ENCODE measurements around the gene USP54. TPM values are rescaled to one million over a fixed set of nuclear protein-coding genes. Genes with fewer than 3 reads are reported as not detected.

The USP54 gene
- total and polyA plus RNA-seq, 2 donors (not counting 1 experiment from before 2014, with no cell fraction given) = 2.3 to 12.9 TPM

GRCh38 chr10:73537709-73538108 lies 53.4 kb downstream of the USP54 start:
- intact Hi-C loops (cut with micrococcal nuclease) = no loop called here
- 100% methylated on average over 6 of the region's 7 CpGs for WGBS (ENCODE audit: insufficient coverage)
- CTCF ChIA-PET = interaction anchor here (0.7 to 2.2 kb wide), 3 partner anchors 9 to 508 kb away, joined by 3 to 8 read pairs (median 3); partner anchors contain the start of gene MYOZ1

GRCh38 chr10:73537288-73537687 lies 53.9 kb downstream of the USP54 start:
- CTCF ChIA-PET = interaction anchor here (2.2 kb wide), 1 partner anchor 9 kb away, joined by 8 read pairs; no protein-coding TSS in a partner anchor
- Mint-ChIP-seq H3K4me3 (no peak overlapping the region), H3K9me3 (ENCODE audit: insufficient read depth) (no peaks in the 10 kb centered on the region), H3K4me1 (no peaks in the 10 kb centered on the region), H3K27me3 (no peaks in the 10 kb centered on the region), H3K27ac (no peak overlapping the region)
- 100% methylated on average over 1 of the region's 2 CpGs for WGBS (ENCODE audit: insufficient coverage)
- Histone ChIP-seq H3K79me2 (ENCODE audit: control insufficient read depth, insufficient read depth, low read length) (no peaks in the 10 kb centered on the region), H3K9me3 (ENCODE audit: control extremely low read depth in 1 of 3, control insufficient read depth in 2 of 3, insufficient read depth in 1 of 3, low read length in 2 of 3) (no peaks in the 10 kb centered on the region), H4K20me1 (ENCODE audit: control insufficient read depth, insufficient read depth, low read length, poor library complexity, severe bottlenecking) (no peaks in the 10 kb centered on the region), H3K27ac (ENCODE audit: low read length in 2 of 2) (no peak overlapping the region), H3K4me3 (ENCODE audit: control extremely low read depth in 1 of 5, extremely low read depth in 1 of 5, insufficient read depth in 1 of 5, low read depth in 2 of 5, low read length in 4 of 5) (no peak overlapping the region), H3K36me3 (replicated peaks in 1 of 2; ENCODE audit: control extremely low read depth in 1 of 2, control insufficient read depth in 1 of 2, extremely low read depth in 1 of 2, insufficient read depth in 2 of 2, low read length in 1 of 2) (no peaks in the 10 kb centered on the region), H3K27me3 (replicated peaks in 1 of 4; ENCODE audit: control extremely low read depth in 1 of 4, control insufficient read depth in 3 of 4, insufficient read depth in 4 of 4, low read length in 3 of 4) (no peaks in the 10 kb centered on the region), H2AFZ (ENCODE audit: insufficient read depth, low read depth, low read length, poor library complexity, severe bottlenecking) (no peak overlapping the region), H3K4me2 (replicated peaks; ENCODE audit: low read depth, low read length, poor library complexity, severe bottlenecking) (no peak overlapping the region), H3K4me1 (ENCODE audit: control insufficient read depth in 2 of 2, insufficient read depth in 2 of 2, low read length in 2 of 2) (no peaks in the 10 kb centered on the region), H3K9ac (ENCODE audit: low read length) (no peak overlapping the region)
- POLR2A ChIA-PET = no interaction called here
- TF ChIP-seq CTCF (IDR thresholded peaks at IDR 0.05) (no peak), EZH2 (IDR thresholded peaks at IDR 0.05; ENCODE audit: borderline replicate concordance, insufficient read depth, low read depth, low read length, poor library complexity, severe bottlenecking) (no peak)
- DNase-seq (no peak), ATAC-seq (ENCODE audit: low read depth) (no peak)
- intact Hi-C loops (cut with micrococcal nuclease) = no loop called here

More at GRCh38 chr10:73537709-73538108, 53.4 kb downstream of the USP54 start:
- ATAC-seq (ENCODE audit: low read depth) = no peak
- H3K36me3 ChIP-seq (replicated peaks in 1 of 2; ENCODE audit: control extremely low read depth in 1 of 2, control insufficient read depth in 1 of 2, extremely low read depth in 1 of 2, insufficient read depth in 2 of 2, low read length in 1 of 2) = no peaks in the 10 kb centered on the region
- H3K4me1 ChIP-seq (ENCODE audit: control insufficient read depth in 2 of 2, insufficient read depth in 2 of 2, low read length in 2 of 2) = no peaks in the 10 kb centered on the region
- Mint-ChIP-seq H3K27ac (no peak overlapping the region), H3K27me3 (no peaks in the 10 kb centered on the region), H3K4me3 (no peak overlapping the region), H3K4me1 (no peaks in the 10 kb centered on the region), H3K9me3 (ENCODE audit: insufficient read depth) (no peaks in the 10 kb centered on the region)
- no peak overlapping the region for H3K27ac ChIP-seq (ENCODE audit: low read length in 2 of 2)
- no peak overlapping the region for H3K4me3 ChIP-seq (ENCODE audit: control extremely low read depth in 1 of 5, extremely low read depth in 1 of 5, insufficient read depth in 1 of 5, low read depth in 2 of 5, low read length in 4 of 5)
- H4K20me1 ChIP-seq (ENCODE audit: control insufficient read depth, insufficient read depth, low read length, poor library complexity, severe bottlenecking) = no peaks in the 10 kb centered on the region
- no peaks in the 10 kb centered on the region for H3K79me2 ChIP-seq (ENCODE audit: control insufficient read depth, insufficient read depth, low read length)
- POLR2A ChIA-PET = no interaction called here
- H3K9me3 ChIP-seq (ENCODE audit: control extremely low read depth in 1 of 3, control insufficient read depth in 2 of 3, insufficient read depth in 1 of 3, low read length in 2 of 3) = no peaks in the 10 kb centered on the region
- no peak overlapping the region for H3K4me2 ChIP-seq (replicated peaks; ENCODE audit: low read depth, low read length, poor library complexity, severe bottlenecking)
- DNase-seq = no peak
- TF ChIP-seq EZH2 (IDR thresholded peaks at IDR 0.05; ENCODE audit: borderline replicate concordance, insufficient read depth, low read depth, low read length, poor library complexity, severe bottlenecking) (no peak), CTCF (IDR thresholded peaks at IDR 0.05) (no peak)
- no peak overlapping the region for H2AFZ ChIP-seq (ENCODE audit: insufficient read depth, low read depth, low read length, poor library complexity, severe bottlenecking)
- H3K27me3 ChIP-seq (replicated peaks in 1 of 4; ENCODE audit: control extremely low read depth in 1 of 4, control insufficient read depth in 3 of 4, insufficient read depth in 4 of 4, low read length in 3 of 4) = no peaks in the 10 kb centered on the region
- H3K9ac ChIP-seq (ENCODE audit: low read length) = no peak overlapping the region

Measured in B cell (primary cell).